NCI-H2196 (cell line): ENCODE results near the gene REN.

ENCODE experiments used
- DNase-seq: peaks from one replicate; lab custom pipeline; 2025; ENCODE audit not compliant: unreplicated experiment; lab: John Stamatoyannopoulos, UW

REN gene

GRCh38 chr1:204166219-204166618 is at the start of gene REN:
TSS of gene REN (minus strand) at chr1:204166337. CDS start at chr1:204166293, 44 bp downstream.
- no peak for DNase-seq

GRCh38 chr1:204213668-204214662 is 47.8 kb upstream of the REN start, which contains the start of gene GOLT1A:
TSS of gene GOLT1A (minus strand) at chr1:204213988. CDS start at chr1:204213906, 82 bp downstream.
- DNase-seq, result no peak

- DNase-seq, result no peak
Observed at GRCh38 chr1:204212715-204213114, 46.6 kb upstream of the REN start.

- DNase-seq, result no peak
Observed at GRCh38 chr1:204211046-204211445, 44.9 kb upstream of the REN start.

- peak; percentile 69 for DNase-seq
Observed at GRCh38 chr1:204207136-204207616, 41.0 kb upstream of the REN start.

- no peak for DNase-seq
Observed at GRCh38 chr1:204206121-204206520, 40.0 kb upstream of the REN start.

GRCh38 chr1:204205486-204205885 is 39.3 kb upstream of the REN start:
- DNase-seq, result no peak

GRCh38 chr1:204204944-204205343 is 38.8 kb upstream of the REN start:
- no peak for DNase-seq

GRCh38 chr1:204203206-204203767 is 37.1 kb upstream of the REN start:
- no peak for DNase-seq

- DNase-seq, result no peak
Observed at GRCh38 chr1:204202481-204202880, 36.3 kb upstream of the REN start.

- DNase-seq, result no peak
Observed at GRCh38 chr1:204201348-204202040, 35.4 kb upstream of the REN start.

GRCh38 chr1:204199579-204199978 is 33.4 kb upstream of the REN start:
- no peak for DNase-seq

GRCh38 chr1:204198348-204199340 is 32.5 kb upstream of the REN start:
- DNase-seq, result no peak

GRCh38 chr1:204197068-204197467 is 30.9 kb upstream of the REN start:
- DNase-seq, result no peak

GRCh38 chr1:204196068-204196795 is 30.1 kb upstream of the REN start, which contains the start of gene KISS1:
TSS of gene KISS1 (minus strand) at chr1:204196491. CDS start at chr1:204192876, 3,615 bp downstream.
- DNase-seq, result no peak

- DNase-seq, result no peak
Observed at GRCh38 chr1:204194771-204195170, 28.6 kb upstream of the REN start.

GRCh38 chr1:204194080-204194479 is 27.9 kb upstream of the REN start:
- no peak for DNase-seq

- no peak for DNase-seq
Observed at GRCh38 chr1:204192589-204193352, 26.6 kb upstream of the REN start.

- no peak for DNase-seq
Observed at GRCh38 chr1:204192046-204192445, 25.9 kb upstream of the REN start.
